K562 (cell line): ENCODE data around the gene ZIC2. TPM values are rescaled to one million over a fixed set of nuclear protein-coding genes. Genes with fewer than 3 reads are reported as not detected.

Experiments
- ATF1 ChIP-seq, 2 experiments: fragments of 450-650 bp in 1 of 2; IDR thresholded peaks; 2 replicates each; pipeline ENCODE4 v1.6.1; 2016; ENCODE audit warnings: missing compliant biosample characterization in 1 of 2, missing genetic modification characterization in 1 of 2
- CBX1 ChIP-seq: sonication (generic); IDR thresholded peaks from 2 replicates; pipeline ENCODE4 v1.6.1; 2016; ENCODE audit warnings: antibody characterized with exemption, low read depth, mild to moderate bottlenecking
- ID3 ChIP-seq, 2 experiments: fragments of 250-450 bp in 1 of 2; fragments of 450-650 bp in 1 of 2; sonication (Bioruptor Pico) in 1 of 2; IDR thresholded peaks; 2 replicates each; pipeline versions ENCODE4 v1.6.1 to v1.8.0; 2016 to 2021; ENCODE audit warnings: mild to moderate bottlenecking in 2 of 2, moderate library complexity in 2 of 2, missing compliant biosample characterization in 1 of 2, missing genetic modification characterization in 1 of 2
- KDM1A ChIP-seq, 2 experiments: fragments of 450-650 bp; IDR thresholded peaks; 2 replicates each; pipeline ENCODE4 v1.6.1; 2016; ENCODE audit warnings: mild to moderate bottlenecking in 2 of 2
- MAZ ChIP-seq, 2 experiments: fragments of 450-650 bp in 1 of 2; sonication (generic) in 1 of 2; formaldehyde crosslinking; IDR thresholded peaks in 1 of 2; conservative IDR thresholded peaks in 1 of 2; 2 replicates each; pipeline versions ENCODE4 v1.4.0 to v1.5.0; 2020; ENCODE audit warnings: mild to moderate bottlenecking in 1 of 2, missing genetic modification reagents in 1 of 2
- MTA3 ChIP-seq: fragments of 450-650 bp; formaldehyde crosslinking; IDR thresholded peaks from 2 replicates; pipeline ENCODE4 v1.6.1; 2017; ENCODE audit warnings: mild to moderate bottlenecking, borderline replicate concordance
- NONO ChIP-seq, 2 experiments: fragments of 200-400 bp in 1 of 2; fragments of 450-650 bp in 1 of 2; formaldehyde crosslinking in 1 of 2; IDR thresholded peaks; 2 replicates each; pipeline ENCODE4 v1.6.1; 2017; ENCODE audit warnings: low read depth in 2 of 2, mild to moderate bottlenecking in 2 of 2, moderate library complexity in 2 of 2, low read length in 1 of 2
- NRF1 ChIP-seq, 2 experiments: fragments of 450-650 bp; IDR thresholded peaks in 1 of 2; conservative IDR thresholded peaks in 1 of 2; 2 replicates each; pipeline ENCODE4 v1.6.1; 2014; ENCODE audit warnings: mild to moderate bottlenecking in 2 of 2
- RB1 ChIP-seq: fragments of 450-650 bp; IDR thresholded peaks from 2 replicates; pipeline ENCODE4 v1.6.1; 2017; ENCODE audit warnings: low read depth, mild to moderate bottlenecking
- RBM22 ChIP-seq: fragments of 200-400 bp; formaldehyde crosslinking; IDR thresholded peaks from 2 replicates; pipeline ENCODE4 v1.6.1; 2018; ENCODE audit warnings: low read length, low read depth; ENCODE audit not compliant: poor library complexity, severe bottlenecking
- RHOXF2B ChIP-seq: fragments of 250-450 bp; sonication (Bioruptor Pico); conservative IDR thresholded peaks from 2 replicates; pipeline ENCODE4 v1.5.1; 2021
- SAFB ChIP-seq: fragments of 200-400 bp; formaldehyde crosslinking; IDR thresholded peaks from 2 replicates; pipeline ENCODE4 v1.6.1; 2017; ENCODE audit warnings: low read depth, low read length, borderline replicate concordance
- SIN3B ChIP-seq: fragments of 450-650 bp; IDR thresholded peaks from 2 replicates; pipeline ENCODE4 v1.6.1; 2017; ENCODE audit warnings: low read depth, mild to moderate bottlenecking, moderate library complexity
- TAF1 ChIP-seq: IDR thresholded peaks from 2 replicates; pipeline ENCODE4 v1.6.1; 2011; ENCODE audit warnings: mild to moderate bottlenecking, low read length, moderate library complexity; ENCODE audit not compliant: insufficient read depth, control insufficient read depth, severe bottlenecking; ENCODE audit errors: extremely low read depth
- polyA plus RNA-seq, 8 experiments: library from polyadenylated mRNA; depleted of rRNA in 4 of 8; stranded (reverse) in 5 of 8; unstranded in 3 of 8; fragments of >200 nt; fragmentation: Nextera tagmentation in 2 of 8; fragmentation: Illumina TruSeq in 1 of 8; extraction: Ambion mirVana in 2 of 8; extraction: Trizol in 1 of 8; gene quantifications; 2 replicates each; pipeline versions ENCODE4 v1.2.1 to v1.2.3, GENCODE V29; 2011 to 2014; ENCODE audit warnings: inconsistent platforms in 1 of 8, missing spikeins in 1 of 8
- total RNA-seq, 7 experiments: library from RNA; depleted of rRNA in 6 of 7; stranded (reverse); fragments of >200 nt in 6 of 7; fragmentation: Illumina TruSeq in 2 of 7; extraction: Trizol in 2 of 7; gene quantifications; 2 replicates each; pipeline versions ENCODE4 v1.2.1 to v1.2.3, GENCODE V29; 2011 to 2021; ENCODE audit warnings: low replicate concordance in 1 of 7
- TF ChIP-seq, protein P1 (sequence below): sonication (generic); formaldehyde crosslinking; IDR thresholded peaks from 2 replicates; pipeline ENCODE4 v1.8.0; 2022; ENCODE audit warnings: mild to moderate bottlenecking, missing genetic modification reagents
- TF ChIP-seq, protein P2 (sequence below): fragments of 450-650 bp; IDR thresholded peaks from 2 replicates; pipeline ENCODE4 v1.6.1; 2018; ENCODE audit not compliant: partially characterized antibody

The ZIC2 gene
- total and polyA plus RNA-seq, 9 of the 15 experiments (the other 6 are each of a cell fraction or from before 2014, with no cell fraction given): 1.8 to 18.0 (median 4.5) TPM

- TF ChIP-seq SIN3B: peak; percentile 48; the same call in 1 of the 2 replicates
- peak; percentile 28 for TF ChIP-seq RBM22
- TF ChIP-seq ID3 (CRISPR knock-in tag; IDR thresholded peaks at IDR 0.05): no peak
- TF ChIP-seq ID3 (tag; IDR thresholded peaks at IDR 0.05): peak; percentile 16; the same call in 1 of the 2 replicates
- no peak for TF ChIP-seq RHOXF2B (CRISPR knock-in tag)
- TF ChIP-seq NRF1 (conservative IDR thresholded peaks at IDR 0.05 in 1 of 2, IDR thresholded peaks at IDR 0.05 in 1 of 2): peak in 1 of 2 experiments; percentile 57; a peak in 2 of 4 replicates
- TF ChIP-seq, protein P1, sequence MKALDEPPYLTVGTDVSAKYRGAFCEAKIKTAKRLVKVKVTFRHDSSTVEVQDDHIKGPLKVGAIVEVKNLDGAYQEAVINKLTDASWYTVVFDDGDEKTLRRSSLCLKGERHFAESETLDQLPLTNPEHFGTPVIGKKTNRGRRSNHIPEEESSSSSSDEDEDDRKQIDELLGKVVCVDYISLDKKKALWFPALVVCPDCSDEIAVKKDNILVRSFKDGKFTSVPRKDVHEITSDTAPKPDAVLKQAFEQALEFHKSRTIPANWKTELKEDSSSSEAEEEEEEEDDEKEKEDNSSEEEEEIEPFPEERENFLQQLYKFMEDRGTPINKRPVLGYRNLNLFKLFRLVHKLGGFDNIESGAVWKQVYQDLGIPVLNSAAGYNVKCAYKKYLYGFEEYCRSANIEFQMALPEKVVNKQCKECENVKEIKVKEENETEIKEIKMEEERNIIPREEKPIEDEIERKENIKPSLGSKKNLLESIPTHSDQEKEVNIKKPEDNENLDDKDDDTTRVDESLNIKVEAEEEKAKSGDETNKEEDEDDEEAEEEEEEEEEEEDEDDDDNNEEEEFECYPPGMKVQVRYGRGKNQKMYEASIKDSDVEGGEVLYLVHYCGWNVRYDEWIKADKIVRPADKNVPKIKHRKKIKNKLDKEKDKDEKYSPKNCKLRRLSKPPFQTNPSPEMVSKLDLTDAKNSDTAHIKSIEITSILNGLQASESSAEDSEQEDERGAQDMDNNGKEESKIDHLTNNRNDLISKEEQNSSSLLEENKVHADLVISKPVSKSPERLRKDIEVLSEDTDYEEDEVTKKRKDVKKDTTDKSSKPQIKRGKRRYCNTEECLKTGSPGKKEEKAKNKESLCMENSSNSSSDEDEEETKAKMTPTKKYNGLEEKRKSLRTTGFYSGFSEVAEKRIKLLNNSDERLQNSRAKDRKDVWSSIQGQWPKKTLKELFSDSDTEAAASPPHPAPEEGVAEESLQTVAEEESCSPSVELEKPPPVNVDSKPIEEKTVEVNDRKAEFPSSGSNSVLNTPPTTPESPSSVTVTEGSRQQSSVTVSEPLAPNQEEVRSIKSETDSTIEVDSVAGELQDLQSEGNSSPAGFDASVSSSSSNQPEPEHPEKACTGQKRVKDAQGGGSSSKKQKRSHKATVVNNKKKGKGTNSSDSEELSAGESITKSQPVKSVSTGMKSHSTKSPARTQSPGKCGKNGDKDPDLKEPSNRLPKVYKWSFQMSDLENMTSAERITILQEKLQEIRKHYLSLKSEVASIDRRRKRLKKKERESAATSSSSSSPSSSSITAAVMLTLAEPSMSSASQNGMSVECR (CRISPR knock-in tag): peak; percentile 12; the same call in 1 of the 2 replicates
- TF ChIP-seq MAZ (CRISPR knock-in tag; conservative IDR thresholded peaks at IDR 0.05 in 1 of 2, IDR thresholded peaks at IDR 0.05 in 1 of 2): peak; percentile 30 to 73
- TF ChIP-seq ATF1 (CRISPR knock-in tag; IDR thresholded peaks at IDR 0.05): no peak
- TF ChIP-seq ATF1 (tag; IDR thresholded peaks at IDR 0.05): peak; percentile 14; the same call in 1 of the 2 replicates
- TF ChIP-seq SAFB: 0 out of 2 replicates have a peak, but pooled peaks have one; percentile 16
- peak; percentile 57 for TF ChIP-seq RB1
- TF ChIP-seq MTA3: peak; percentile 25; the same call in 1 of the 2 replicates
- TF ChIP-seq NONO (IDR thresholded peaks at IDR 0.05; ENCODE audit: low read depth in 2 of 2, low read length in 1 of 2): peak; percentile 46 to 83; a peak in 1 of 4 replicates
- TF ChIP-seq CBX1: 0 out of 2 replicates have a peak, but pooled peaks have one; percentile 58
- TF ChIP-seq TAF1: peak; percentile 46
- TF ChIP-seq, protein P2, sequence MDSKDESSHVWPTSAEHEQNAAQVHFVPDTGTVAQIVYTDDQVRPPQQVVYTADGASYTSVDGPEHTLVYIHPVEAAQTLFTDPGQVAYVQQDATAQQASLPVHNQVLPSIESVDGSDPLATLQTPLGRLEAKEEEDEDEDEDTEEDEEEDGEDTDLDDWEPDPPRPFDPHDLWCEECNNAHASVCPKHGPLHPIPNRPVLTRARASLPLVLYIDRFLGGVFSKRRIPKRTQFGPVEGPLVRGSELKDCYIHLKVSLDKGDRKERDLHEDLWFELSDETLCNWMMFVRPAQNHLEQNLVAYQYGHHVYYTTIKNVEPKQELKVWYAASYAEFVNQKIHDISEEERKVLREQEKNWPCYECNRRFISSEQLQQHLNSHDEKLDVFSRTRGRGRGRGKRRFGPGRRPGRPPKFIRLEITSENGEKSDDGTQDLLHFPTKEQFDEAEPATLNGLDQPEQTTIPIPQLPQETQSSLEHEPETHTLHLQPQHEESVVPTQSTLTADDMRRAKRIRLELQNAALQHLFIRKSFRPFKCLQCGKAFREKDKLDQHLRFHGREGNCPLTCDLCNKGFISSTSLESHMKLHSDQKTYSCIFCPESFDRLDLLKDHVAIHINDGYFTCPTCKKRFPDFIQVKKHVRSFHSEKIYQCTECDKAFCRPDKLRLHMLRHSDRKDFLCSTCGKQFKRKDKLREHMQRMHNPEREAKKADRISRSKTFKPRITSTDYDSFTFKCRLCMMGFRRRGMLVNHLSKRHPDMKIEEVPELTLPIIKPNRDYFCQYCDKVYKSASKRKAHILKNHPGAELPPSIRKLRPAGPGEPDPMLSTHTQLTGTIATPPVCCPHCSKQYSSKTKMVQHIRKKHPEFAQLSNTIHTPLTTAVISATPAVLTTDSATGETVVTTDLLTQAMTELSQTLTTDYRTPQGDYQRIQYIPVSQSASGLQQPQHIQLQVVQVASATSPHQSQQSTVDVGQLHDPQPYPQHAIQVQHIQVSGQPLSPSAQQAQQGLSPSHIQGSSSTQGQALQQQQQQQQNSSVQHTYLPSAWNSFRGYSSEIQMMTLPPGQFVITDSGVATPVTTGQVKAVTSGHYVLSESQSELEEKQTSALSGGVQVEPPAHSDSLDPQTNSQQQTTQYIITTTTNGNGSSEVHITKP: no peak
- TF ChIP-seq KDM1A (IDR thresholded peaks at IDR 0.05): peak in 1 of 2 experiments; percentile 60; a peak in 1 of 4 replicates
Observed at GRCh38 chr13:99980824-99981734, 505 bp upstream of the ZIC2 start (continued).
